HG03159 (cell line): ENCODE results near the gene COL20A1.
"Not testable (repeated sequence)": the region's sequence is repeated elsewhere in the genome, so short reads cannot be mapped to it uniquely, and the experiment has no call there.

Experiments used
- ATAC-seq: cut with Tn5 transposase; IDR thresholded peaks from one replicate; pipeline ENCODE4 v1.9.1; 2021; ENCODE audit warnings: mild to moderate bottlenecking, moderate library complexity; ENCODE audit not compliant: unreplicated experiment

Gene COL20A1

GRCh38 chr20:63305933-63306672 is 13.1 kb downstream of the COL20A1 start:
- not testable (repeated sequence) for ATAC-seq

DNA sequence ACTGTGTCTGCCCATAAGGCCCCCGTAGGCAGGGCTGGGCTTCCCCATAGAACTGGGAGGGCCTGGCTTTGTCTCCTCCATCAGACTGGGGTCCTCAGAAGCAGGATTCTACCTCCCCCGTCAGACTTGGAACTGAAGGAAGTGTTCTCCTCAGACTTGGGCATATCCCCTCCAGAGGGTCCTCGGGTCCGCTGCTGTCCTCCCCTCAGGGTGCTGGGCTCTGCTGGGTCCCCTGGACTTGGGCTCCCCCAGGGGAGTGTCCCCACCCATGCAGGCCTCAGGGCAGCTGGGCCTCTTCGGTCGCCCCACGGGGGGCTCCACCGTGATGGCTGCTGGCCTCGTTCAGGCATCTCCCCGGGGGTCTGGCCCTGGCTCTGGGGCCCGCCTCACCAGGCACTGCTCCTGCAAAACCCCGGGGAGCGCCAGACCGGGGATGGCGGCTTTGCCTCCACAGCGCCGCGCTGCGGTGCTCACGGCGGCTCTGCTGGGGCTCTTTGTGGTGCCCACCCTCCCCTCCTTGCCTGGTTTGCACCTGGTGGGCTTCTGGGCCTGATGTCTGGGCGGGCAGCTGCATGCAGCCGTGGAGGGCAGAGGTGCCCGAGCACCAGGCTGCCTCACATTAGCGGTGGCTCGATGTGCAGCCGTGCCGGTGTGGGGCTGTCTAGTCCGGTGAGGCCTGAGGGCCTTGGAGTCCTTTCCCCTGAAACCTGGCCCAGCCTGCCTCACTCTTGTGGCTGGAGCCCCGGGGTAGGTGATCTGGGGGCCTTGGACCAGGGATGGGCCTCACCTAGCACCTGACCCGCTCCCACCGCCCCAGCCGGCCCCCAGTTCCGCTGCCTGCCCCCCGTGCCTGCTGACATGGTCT is 13.9 kb downstream of the COL20A1 start:
- ATAC-seq: no peak

DNA sequence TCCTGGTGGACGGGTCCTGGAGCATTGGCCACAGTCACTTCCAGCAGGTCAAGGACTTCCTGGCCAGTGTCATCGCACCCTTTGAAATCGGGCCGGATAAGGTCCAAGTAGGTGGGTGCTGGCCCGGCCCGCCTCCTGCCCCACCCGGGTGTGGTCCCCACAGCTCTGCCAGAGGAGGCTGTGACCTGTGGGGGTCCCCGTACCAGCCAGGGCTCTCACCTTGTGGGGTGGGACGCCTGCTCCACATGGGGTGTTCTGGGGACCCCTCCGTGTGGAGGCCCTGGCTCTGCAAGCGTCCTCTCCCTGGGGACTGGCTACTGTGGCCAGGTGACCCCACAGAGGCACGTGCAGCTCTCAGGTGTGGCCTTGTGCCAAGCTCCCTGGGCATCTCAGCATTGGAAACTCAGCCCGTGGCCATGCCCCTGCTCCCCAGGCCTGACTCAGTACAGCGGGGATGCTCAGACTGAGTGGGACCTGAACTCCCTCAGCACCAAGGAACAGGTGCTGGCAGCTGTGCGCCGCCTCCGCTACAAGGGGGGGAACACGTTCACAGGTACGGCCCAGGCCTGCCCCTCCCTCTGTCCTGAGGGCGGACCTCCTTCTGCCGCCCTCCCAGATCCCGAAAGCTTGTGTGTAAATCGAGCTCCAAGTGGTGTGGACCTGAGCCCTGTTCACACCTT is 14.7 kb downstream of the COL20A1 start:
- no peak for ATAC-seq

- no peak for ATAC-seq
Observed at GRCh38 chr20:63308218-63308911, 15.4 kb downstream of the COL20A1 start.

- ATAC-seq: no peak
Observed at GRCh38 chr20:63309261-63310071, 16.5 kb downstream of the COL20A1 start.

- ATAC-seq: no peak
Observed at GRCh38 chr20:63310265-63310991, 17.4 kb downstream of the COL20A1 start.

DNA sequence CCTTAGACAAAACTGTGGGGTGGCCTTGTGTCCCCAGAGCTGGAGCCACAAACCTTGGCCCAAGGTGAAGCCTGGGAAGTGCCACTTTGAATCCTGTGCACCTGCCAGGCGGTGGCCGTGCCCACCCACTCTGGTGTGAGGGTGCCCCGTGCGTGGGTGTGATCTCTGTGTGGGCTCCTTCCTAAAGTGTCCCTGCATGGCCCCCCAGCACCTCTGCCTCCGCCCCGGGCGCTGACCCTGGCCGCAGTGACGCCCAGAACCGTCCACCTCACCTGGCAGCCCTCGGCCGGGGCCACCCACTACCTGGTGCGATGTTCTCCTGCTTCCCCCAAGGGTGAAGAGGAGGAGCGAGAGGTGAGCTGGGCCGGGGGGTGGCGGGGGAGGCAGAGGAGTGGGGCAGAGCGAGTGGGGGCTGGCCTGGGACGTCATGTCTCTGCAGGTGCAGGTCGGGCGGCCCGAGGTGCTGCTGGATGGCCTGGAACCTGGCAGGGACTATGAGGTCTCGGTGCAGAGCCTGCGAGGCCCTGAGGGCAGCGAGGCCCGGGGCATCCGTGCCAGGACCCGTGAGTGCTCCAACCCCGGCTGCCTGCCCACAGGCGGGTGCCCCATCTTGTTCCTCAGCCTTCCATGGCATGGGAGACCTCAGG is 18.3 kb downstream of the COL20A1 start:
- ATAC-seq: no peak

- no peak for ATAC-seq
Observed at GRCh38 chr20:63311833-63312243, 18.9 kb downstream of the COL20A1 start.

DNA sequence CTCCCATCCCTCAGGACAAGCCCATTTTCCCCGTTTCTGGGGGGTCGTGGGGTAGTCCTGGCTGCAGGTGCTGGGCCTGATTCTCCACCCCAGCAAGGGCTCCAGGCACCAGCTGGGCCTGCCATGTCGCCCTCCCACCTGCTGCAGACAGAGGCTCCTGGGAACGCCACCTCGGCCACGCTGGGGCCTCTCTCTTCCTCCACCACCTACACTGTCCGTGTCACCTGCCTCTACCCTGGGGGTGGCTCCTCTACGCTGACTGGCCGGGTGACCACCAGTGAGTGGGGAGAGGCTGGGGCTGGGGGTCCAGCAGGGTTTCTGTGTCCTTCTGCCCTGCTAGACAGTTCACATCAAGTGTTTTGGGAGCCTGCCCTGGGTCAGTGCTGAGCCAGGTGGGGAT is 19.3 kb downstream of the COL20A1 start:
- no peak for ATAC-seq

- ATAC-seq: no peak
Observed at GRCh38 chr20:63312690-63313348, 19.8 kb downstream of the COL20A1 start.

DNA sequence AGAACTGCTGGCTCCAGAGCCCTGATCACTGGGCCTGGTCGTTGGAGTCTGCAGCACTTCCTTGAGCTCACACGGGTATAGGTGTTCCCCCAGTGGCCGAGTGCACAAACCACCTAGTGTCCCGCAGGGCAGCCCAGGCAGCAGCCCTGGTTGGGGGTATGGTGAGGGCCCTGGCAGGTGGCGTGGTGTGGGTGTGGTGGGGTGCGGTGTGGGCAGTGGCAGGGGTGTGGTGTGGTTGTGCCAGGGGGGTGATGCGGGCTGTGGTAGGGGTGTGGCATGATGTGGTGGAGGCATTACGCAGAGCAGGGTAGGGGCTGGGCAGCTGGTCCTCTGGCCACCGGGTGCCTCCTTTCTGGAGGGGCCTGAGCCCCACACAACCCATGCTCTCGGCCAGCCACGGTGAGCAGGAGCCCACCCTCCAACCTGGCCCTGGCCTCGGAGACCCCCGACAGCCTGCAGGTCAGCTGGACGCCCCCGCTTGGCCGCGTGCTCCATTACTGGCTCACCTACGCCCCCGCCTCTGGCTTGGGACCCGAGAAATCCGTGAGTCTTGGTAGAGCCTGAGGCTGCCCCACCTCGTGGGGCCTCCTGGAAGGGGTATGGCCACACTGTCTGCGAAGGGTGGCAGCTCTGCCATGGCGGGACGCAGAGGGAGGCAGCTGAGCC is 20.5 kb downstream of the COL20A1 start:
- no peak for ATAC-seq

- no peak for ATAC-seq
Observed at GRCh38 chr20:63314015-63314471, 21.1 kb downstream of the COL20A1 start.

DNA sequence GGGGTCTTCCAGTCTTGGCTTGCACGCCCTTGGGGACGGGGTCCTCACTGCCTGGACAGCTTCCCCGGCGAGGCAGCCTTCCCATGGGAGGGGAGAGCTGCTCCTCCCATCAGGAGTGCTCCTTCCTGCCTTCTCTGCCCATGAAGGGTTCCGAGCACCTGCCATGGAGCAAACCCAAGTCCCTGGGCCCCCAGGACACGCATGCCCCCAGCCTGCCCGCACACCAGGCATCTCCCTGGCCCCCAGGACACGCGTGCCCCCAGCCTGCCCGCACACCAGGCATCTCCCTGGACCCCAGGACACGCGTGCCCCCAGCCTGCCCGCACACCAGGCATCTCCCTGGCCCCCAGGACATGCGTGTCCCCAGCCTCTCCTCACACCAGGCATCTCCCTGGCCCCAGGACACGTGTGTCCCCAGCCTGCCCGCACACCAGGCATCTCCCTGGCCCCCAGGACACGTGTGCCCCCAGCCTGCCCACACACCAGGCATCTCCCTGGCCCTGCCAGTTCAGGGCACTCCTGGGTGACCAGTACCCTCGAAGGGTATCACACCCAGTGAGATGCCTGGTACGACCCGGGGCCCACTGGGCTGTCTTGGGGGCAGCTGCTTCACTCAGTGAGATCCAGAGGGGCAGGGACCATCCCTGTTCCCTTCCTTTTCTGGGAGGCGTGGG is 21.7 kb downstream of the COL20A1 start:
- no peak for ATAC-seq

GRCh38 chr20:63315240-63315689 is 22.3 kb downstream of the COL20A1 start:
- ATAC-seq: no peak

- no peak for ATAC-seq
Observed at GRCh38 chr20:63315731-63316491, 22.9 kb downstream of the COL20A1 start.

DNA sequence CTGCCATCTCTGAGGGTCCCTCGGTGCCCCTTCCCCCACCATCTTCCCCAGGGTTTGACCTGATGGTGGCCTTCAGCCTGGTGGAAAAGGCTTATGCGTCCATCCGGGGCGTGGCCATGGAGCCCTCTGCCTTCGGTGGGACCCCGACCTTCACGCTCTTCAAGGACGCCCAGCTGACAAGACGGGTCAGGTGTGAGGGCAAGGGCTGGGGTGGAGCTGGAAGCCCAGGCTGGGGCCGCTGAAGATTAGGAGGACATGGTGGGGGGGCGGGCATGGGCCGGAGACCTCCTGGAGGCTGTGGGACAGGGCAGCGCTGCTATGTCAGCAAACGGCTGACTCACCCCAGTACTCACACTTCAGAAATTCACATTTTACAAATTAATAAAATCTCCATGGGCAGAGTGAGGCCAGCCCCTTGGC is 23.5 kb downstream of the COL20A1 start:
- ATAC-seq: no peak
